ENCODE measurements around the gene PLAC8L1. TPM values are rescaled to one million over a fixed set of nuclear protein-coding genes. Genes with fewer than 3 reads are reported as not detected.
"Not testable (repeated sequence)": the region's sequence is repeated elsewhere in the genome, so short reads cannot be mapped to it uniquely, and the experiment has no call there.

PLAC8L1 gene
- total and polyA plus RNA-seq, 2 of the 4 experiments (the other 2 are of a cell fraction), result 0.27 TPM; not detected in 1

- Histone ChIP-seq H3K36me3 (ENCODE audit: control insufficient read depth, insufficient read depth, low read length) (peaks cover 16% of the 10 kb centered on the region), H4K8ac (ENCODE audit: low read depth in 2 of 2, low read length in 2 of 2) (no peak overlapping the region), H2BK15ac (ENCODE audit: low read depth, low read length) (no peak overlapping the region), H3K9me3 (ENCODE audit: control insufficient read depth, insufficient read depth, low read length) (peaks cover 2% of the 10 kb centered on the region; the same call in 1 of the 2 replicates), H3K4me2 (ENCODE audit: low read depth, low read length) (no peak overlapping the region), H2AK9ac (replicated peaks; ENCODE audit: low read depth, low read length, poor library complexity) (no peak overlapping the region), H3K18ac (ENCODE audit: low read depth, low read length) (no peak overlapping the region), H3K56ac (ENCODE audit: extremely low read depth, insufficient read depth, low read length) (no peak overlapping the region), H3K27me3 (ENCODE audit: control insufficient read depth, insufficient read depth, low read length) (no peaks in the 10 kb centered on the region), H4K5ac (ENCODE audit: low read depth, low read length) (no peak overlapping the region), H2AK5ac (ENCODE audit: low read depth, low read length) (no peak overlapping the region), H3K27ac (ENCODE audit: insufficient read depth, low read length) (no peak overlapping the region), H3K4me1 (ENCODE audit: control insufficient read depth, insufficient read depth, low read length) (no peaks in the 10 kb centered on the region), H3K79me1 (ENCODE audit: low read depth in 1 of 2, low read length in 2 of 2) (peaks cover 0 to 8% of the 10 kb centered on the region in 2 experiments; a peak in 1 of 4 replicates), H3K9ac (ENCODE audit: low read depth, low read length) (no peak overlapping the region), H2AFZ (replicated peaks; ENCODE audit: low read length, poor library complexity) (no peak overlapping the region), H3K14ac (replicated peaks; ENCODE audit: low read depth, low read length) (no peak overlapping the region), H3K4me3 (ENCODE audit: insufficient read depth, low read depth, low read length) (no peak overlapping the region), H2BK5ac (ENCODE audit: low read depth, low read length, poor library complexity, severe bottlenecking) (no peak overlapping the region), H3K9me1 (ENCODE audit: insufficient read depth, low read length) (no peaks in the 10 kb centered on the region), H2BK120ac (ENCODE audit: low read depth, low read length) (no peak overlapping the region), H2BK20ac (ENCODE audit: low read depth, low read length) (no peak overlapping the region), H4K91ac (ENCODE audit: insufficient read depth, low read depth, low read length) (no peak overlapping the region), H3K23ac (ENCODE audit: low read depth, low read length) (no peak overlapping the region), H3K4ac (ENCODE audit: low read depth, low read length) (no peak overlapping the region), H4K20me1 (ENCODE audit: insufficient read depth, low read length) (no peaks in the 10 kb centered on the region)
- POLR2A ChIA-PET (ENCODE audit: unreplicated experiment), result no interaction called here
- ATAC-seq (ENCODE audit: low read depth), result no peak
- CTCF ChIA-PET, result no interaction called here
- no TSS peak for BruUV-seq (replicated peaks)
- dilution Hi-C loops (cut with HindIII; ENCODE audit: low sequenced_read_pairs, unreplicated experiment) (no loop called here), in situ Hi-C loops (cut with MboI; ENCODE audit: low sequenced_read_pairs) (no loop called here), intact Hi-C loops (cut with micrococcal nuclease) (loop anchor here (10.0 kb wide), 1 partner anchor 1920 kb away; no protein-coding TSS in a partner anchor)
- no peak for TF ChIP-seq FOS (IDR thresholded peaks at IDR 0.05; ENCODE audit: low read depth, low read length)
- peak; percentile 65; the same call in 1 of the 2 replicates for TF ChIP-seq MAFK (IDR thresholded peaks at IDR 0.05; ENCODE audit: low read depth, low read length)
- no peak for DNase-seq
- WGBS, 2 experiments (ENCODE audit: extremely low coverage in 2 of 2, insufficient read length in 1 of 2), result 43% methylated on average over 1 of the region's 2 CpGs; no CpG with 5 or more reads in 1 of the 2 experiments
These were observed 19.2 kb upstream of the PLAC8L1 start for GRCh38 chr5:146124580-146124979.

GRCh38 chr5:146121451-146121850 is 16.1 kb upstream of the PLAC8L1 start:
- H3K56ac ChIP-seq (ENCODE audit: extremely low read depth, insufficient read depth, low read length); H3K14ac ChIP-seq (replicated peaks; ENCODE audit: low read depth, low read length); H3K4me1 ChIP-seq (ENCODE audit: control insufficient read depth, insufficient read depth, low read length); H2AFZ ChIP-seq (replicated peaks; ENCODE audit: low read length, poor library complexity); H3K4me2 ChIP-seq (ENCODE audit: low read depth, low read length); H3K23ac ChIP-seq (ENCODE audit: low read depth, low read length); H2BK15ac ChIP-seq (ENCODE audit: low read depth, low read length); H3K9ac ChIP-seq (ENCODE audit: low read depth, low read length); H3K79me1 ChIP-seq (ENCODE audit: low read depth in 1 of 2, low read length in 2 of 2); dilution Hi-C loops (cut with HindIII; ENCODE audit: low sequenced_read_pairs, unreplicated experiment); H2BK20ac ChIP-seq (ENCODE audit: low read depth, low read length); CTCF ChIA-PET; H3K9me1 ChIP-seq (ENCODE audit: insufficient read depth, low read length); H2BK120ac ChIP-seq (ENCODE audit: low read depth, low read length); in situ Hi-C loops (cut with MboI; ENCODE audit: low sequenced_read_pairs); BruUV-seq (replicated peaks); H3K27me3 ChIP-seq (ENCODE audit: control insufficient read depth, insufficient read depth, low read length); DNase-seq; H3K18ac ChIP-seq (ENCODE audit: low read depth, low read length); H2BK5ac ChIP-seq (ENCODE audit: low read depth, low read length, poor library complexity, severe bottlenecking); H3K4ac ChIP-seq (ENCODE audit: low read depth, low read length); H2AK9ac ChIP-seq (replicated peaks; ENCODE audit: low read depth, low read length, poor library complexity); H4K5ac ChIP-seq (ENCODE audit: low read depth, low read length); ATAC-seq (ENCODE audit: low read depth); H2AK5ac ChIP-seq (ENCODE audit: low read depth, low read length); H3K9me3 ChIP-seq (ENCODE audit: control insufficient read depth, insufficient read depth, low read length); H3K27ac ChIP-seq (ENCODE audit: insufficient read depth, low read length); POLR2A ChIA-PET (ENCODE audit: unreplicated experiment); H4K8ac ChIP-seq (ENCODE audit: low read depth in 2 of 2, low read length in 2 of 2); H4K91ac ChIP-seq (ENCODE audit: insufficient read depth, low read depth, low read length); H3K4me3 ChIP-seq (ENCODE audit: insufficient read depth, low read depth, low read length); H4K20me1 ChIP-seq (ENCODE audit: insufficient read depth, low read length): not testable (repeated sequence)
- intact Hi-C loops (cut with micrococcal nuclease), result loop anchor here (10.0 kb wide), 1 partner anchor 1917 kb away; no protein-coding TSS in a partner anchor
- WGBS, 2 experiments (ENCODE audit: extremely low coverage in 2 of 2, insufficient read length in 1 of 2), result no CpG with 5 or more reads among the region's 1 CpG
- H3K36me3 ChIP-seq (ENCODE audit: control insufficient read depth, insufficient read depth, low read length), result peaks cover 17% of the 10 kb centered on the region

Measured in IMR-90 (cell line).